HepG2 (cell line): ENCODE measurements around the gene KRTAP7-1. TPM values are rescaled to one million over a fixed set of nuclear protein-coding genes. Genes with fewer than 3 reads are reported as not detected.

Experiments used
- ATAC-seq: fragments of 200-7000 bp; cut with Tn5 transposase; 3 replicates; pipeline ENCODE4 v1.9.1; 2020; ENCODE audit warnings: mild to moderate bottlenecking, moderate library complexity
- BruUV-seq: library from RNA; stranded (reverse); fragments of 400-500 nt; replicated peaks from 2 replicates; lab custom pipeline; 2021; lab: Mats Ljungman, UMichigan
- CTCF ChIA-PET: fragments of 300-600 bp; formaldehyde crosslinking; extraction: SDS; loops from one replicate; lab custom pipeline; 2021; ENCODE audit warnings: low total read pairs, inconsistent platforms, low intra/inter-chr PET ratio; lab: Yijun Ruan, JAX
- POLR2A ChIA-PET: fragments of 350-600 bp; sonication (Branson Sonifier 250); formaldehyde crosslinking; loops from one replicate; lab custom pipeline; 2020; ENCODE audit warnings: antibody characterized with exemption, inconsistent platforms; lab: Yijun Ruan, JAX
- DNase-seq: peaks from one replicate; pipeline ENCODE4 v3.0.0-alpha.2; 2015; ENCODE audit warnings: low spot score
- FAIRE-seq: peaks from 3 replicates; lab custom pipeline; 2011; peaks lifted over from hg19 to GRCh38; lab: Jason Lieb, UNC
- H2AFZ ChIP-seq: one replicate; pipeline ENCODE4 v1.6.1; 2011; ENCODE audit warnings: low read length, inconsistent platforms
- H3K27ac ChIP-seq: fragments of 300-600 bp; 3 replicates; pipeline ENCODE4 v1.8.0; 2011; ENCODE audit warnings: mixed run types, mild to moderate bottlenecking, mixed read lengths, low read length, inconsistent platforms; ENCODE audit not compliant: insufficient read depth; ENCODE audit errors: extremely low read length
- H3K27me3 ChIP-seq, 2 experiments: fragments of 200-600 bp in 1 of 2; 2 replicates in 1 of 2; 3 replicates in 1 of 2; pipeline versions ENCODE4 v1.6.0 to v1.8.0; 2011; ENCODE audit warnings: low read length in 2 of 2, mild to moderate bottlenecking in 2 of 2, moderate library complexity in 2 of 2, inconsistent platforms in 1 of 2; ENCODE audit not compliant: insufficient read depth in 2 of 2, control insufficient read depth in 1 of 2
- H3K36me3 ChIP-seq, 2 experiments: fragments of 200-600 bp in 1 of 2; replicated peaks in 1 of 2; 2 replicates in 1 of 2; 3 replicates in 1 of 2; pipeline versions ENCODE4 v1.5.1 to v1.8.0; 2011; ENCODE audit warnings: low read length in 2 of 2, inconsistent platforms in 1 of 2; ENCODE audit not compliant: insufficient read depth in 2 of 2, control insufficient read depth in 1 of 2
- H3K4me1 ChIP-seq: 2 replicates; pipeline ENCODE4 v1.5.1; 2012; ENCODE audit warnings: low read length, inconsistent platforms; ENCODE audit not compliant: insufficient read depth
- H3K4me2 ChIP-seq: 2 replicates; pipeline ENCODE4 v1.6.0; 2011; ENCODE audit warnings: low read depth, low read length, inconsistent platforms
- H3K4me3 ChIP-seq, 3 experiments: fragments of 200-600 bp in 1 of 3; sonication (generic), shearing (Covaris generic) in 1 of 3; replicated peaks in 1 of 3; 2 replicates each; pipeline ENCODE4 v1.5.1; 2011 to 2016; ENCODE audit warnings: low read length in 3 of 3, inconsistent platforms in 2 of 3, low read depth in 2 of 3, mild to moderate bottlenecking in 2 of 3, control low read depth in 1 of 3, mixed read lengths in 1 of 3; ENCODE audit not compliant: insufficient read depth in 1 of 3
- H3K79me2 ChIP-seq: one replicate; pipeline ENCODE4 v1.6.1; 2011; ENCODE audit warnings: low read length, inconsistent platforms; ENCODE audit not compliant: insufficient read depth
- H3K9ac ChIP-seq: 2 replicates; pipeline ENCODE4 v1.6.0; 2011; ENCODE audit warnings: mild to moderate bottlenecking, low read depth, low read length, inconsistent platforms; ENCODE audit not compliant: insufficient read depth
- H3K9me3 ChIP-seq: 2 replicates; pipeline ENCODE4 v1.5.1; 2012; ENCODE audit warnings: mild to moderate bottlenecking, low read length
- H4K20me1 ChIP-seq: 2 replicates; pipeline ENCODE4 v1.6.0; 2011; ENCODE audit warnings: inconsistent platforms, mild to moderate bottlenecking, low read length, moderate library complexity; ENCODE audit not compliant: insufficient read depth
- CCAR2 ChIP-seq: fragments of 200-400 bp; formaldehyde crosslinking; optimal IDR thresholded peaks from 2 replicates; pipeline ENCODE3; 2018; ENCODE audit warnings: low read depth, mild to moderate bottlenecking, low read length, moderate library complexity
- CTCF ChIP-seq: sonication (generic); formaldehyde crosslinking; IDR thresholded peaks from 2 replicates; pipeline ENCODE4 v1.5.0; 2020; ENCODE audit warnings: mild to moderate bottlenecking, missing genetic modification reagents, moderate library complexity
- EED ChIP-seq: sonication (generic); formaldehyde crosslinking; IDR thresholded peaks from 2 replicates; pipeline ENCODE4 v1.5.0; 2020; ENCODE audit warnings: mild to moderate bottlenecking, missing genetic modification reagents
- FOXO4 ChIP-seq: sonication (generic); formaldehyde crosslinking; conservative IDR thresholded peaks from 2 replicates; pipeline ENCODE4 v1.8.1; 2023; ENCODE audit warnings: missing genetic modification reagents
- MATR3 ChIP-seq: sonication (generic); formaldehyde crosslinking; IDR thresholded peaks from 2 replicates; pipeline ENCODE4 v1.4.0; 2020; ENCODE audit warnings: missing genetic modification reagents
- MAX ChIP-seq: IDR thresholded peaks from 2 replicates; pipeline ENCODE4 v1.6.1; 2012; ENCODE audit warnings: inconsistent platforms
- MYC ChIP-seq: sonication (generic); formaldehyde crosslinking; IDR thresholded peaks from 2 replicates; pipeline ENCODE4 v1.9.0; 2021; ENCODE audit warnings: missing genetic modification reagents, borderline replicate concordance
- PAWR ChIP-seq: sonication (generic); formaldehyde crosslinking; IDR thresholded peaks from 2 replicates; pipeline ENCODE4 v1.4.0; 2020; ENCODE audit warnings: missing genetic modification reagents, mild to moderate bottlenecking, borderline replicate concordance
- PLRG1 ChIP-seq: fragments of 450-650 bp; conservative IDR thresholded peaks from 2 replicates; pipeline ENCODE4 v1.6.1; 2016
- POGK ChIP-seq: sonication (generic); formaldehyde crosslinking; conservative IDR thresholded peaks from 2 replicates; pipeline ENCODE4 v1.8.0; 2022; ENCODE audit warnings: mild to moderate bottlenecking, moderate library complexity, missing genetic modification reagents
- SMC3 ChIP-seq: IDR thresholded peaks from 2 replicates; pipeline ENCODE4 v1.6.1; 2011; ENCODE audit warnings: low read length, improper control_type of control experiment
- SP1 ChIP-seq, 2 experiments: fragments of 450-650 bp in 1 of 2; sonication (generic) in 1 of 2; formaldehyde crosslinking in 1 of 2; IDR thresholded peaks; 2 replicates each; pipeline versions ENCODE4 v1.4.0 to v1.6.1; 2016 to 2020; ENCODE audit warnings: missing genetic modification reagents in 1 of 2
- STAG1 ChIP-seq: sonication (generic); formaldehyde crosslinking; IDR thresholded peaks from 2 replicates; pipeline ENCODE4 v1.4.0; 2020; ENCODE audit warnings: missing genetic modification reagents
- ZNF674 ChIP-seq: sonication (generic); formaldehyde crosslinking; IDR thresholded peaks from 2 replicates; pipeline ENCODE4 v1.5.0; 2020; ENCODE audit warnings: low read depth, mild to moderate bottlenecking, missing genetic modification reagents
- ZNF773 ChIP-seq: sonication (generic); formaldehyde crosslinking; IDR thresholded peaks from 2 replicates; pipeline ENCODE4 v1.4.0; 2020; ENCODE audit warnings: missing genetic modification reagents, borderline replicate concordance
- WGBS: methylation state at CpG from one replicate; pipeline ENCODE4 v1.1.6; 2017; ENCODE audit warnings: low lambda C conversion rate; 5-methylcytosine and 5-hydroxymethylcytosine counted together
- in situ Hi-C: cut with HindIII; loops from 2 replicates; pipeline ENCODE4 v1.10.0; 2017; ENCODE audit warnings: low pct_unique_long_range_greater_than_20kb; ENCODE audit not compliant: extremely low pct_ligation_motif_present
- intact Hi-C: fragments of 100-400 bp; cut with micrococcal nuclease; formaldehyde crosslinking; loops from one replicate; pipeline ENCODE4 v1.10.0; 2022; ENCODE audit not compliant: unreplicated experiment
- polyA plus RNA-seq, 8 experiments: library from polyadenylated mRNA; depleted of rRNA in 3 of 8; stranded (reverse) in 7 of 8; unstranded in 1 of 8; fragments of >200 nt; fragmentation: Illumina TruSeq in 4 of 8; extraction: Trizol in 4 of 8; gene quantifications; 2 replicates each; pipeline versions ENCODE4 v1.2.1 to v1.2.3, GENCODE V29; 2011 to 2016; ENCODE audit warnings: low read depth in 4 of 8, missing spikeins in 1 of 8, mixed read lengths in 1 of 8; ENCODE audit not compliant: insufficient read depth in 1 of 8
- total RNA-seq, 5 experiments: library from RNA; depleted of rRNA; stranded (reverse); fragments of >200 nt; fragmentation: Illumina TruSeq; extraction: Trizol; gene quantifications; 2 replicates each; pipeline ENCODE4 v1.2.3, GENCODE V29; 2016; ENCODE audit warnings: low read depth in 1 of 5

The KRTAP7-1 gene
- total and polyA plus RNA-seq, 2 of the 13 experiments (the other 11 are each of a cell fraction or from before 2014, with no cell fraction given): not detected

- no peaks in the 10 kb centered on the region for H3K36me3 ChIP-seq
- H3K27ac ChIP-seq: no peak overlapping the region
- H4K20me1 ChIP-seq: no peaks in the 10 kb centered on the region
- in situ Hi-C loops: no loop called here
- no peaks in the 10 kb centered on the region for H3K79me2 ChIP-seq
- POLR2A ChIA-PET: no interaction called here
- TF ChIP-seq CTCF (CRISPR knock-in tag): peak; percentile 41
- TF ChIP-seq SMC3: peak; percentile 64; the same call in 1 of the 2 replicates
- peak; percentile 46; the same call in 1 of the 2 replicates for TF ChIP-seq STAG1 (CRISPR knock-in tag)
- no peak for TF ChIP-seq MATR3 (CRISPR knock-in tag)
- TF ChIP-seq EED: no peak
- CTCF ChIA-PET: no interaction called here
- no peaks in the 10 kb centered on the region for H3K4me1 ChIP-seq
- intact Hi-C loops: no loop called here
- H2AFZ ChIP-seq: no peak overlapping the region
- no peak overlapping the region for H3K9ac ChIP-seq
- FAIRE-seq (no peak), ATAC-seq (peak; percentile 90), DNase-seq (peak; percentile 2)
- H3K27me3 ChIP-seq: no peaks in the 10 kb centered on the region
- BruUV-seq: no TSS peak
- 41% methylated on average over 5 of the region's 5 CpGs for WGBS
- no peak overlapping the region for H3K4me2 ChIP-seq
- no peak overlapping the region for H3K4me3 ChIP-seq
- peaks cover 66% of the 10 kb centered on the region for H3K9me3 ChIP-seq
These were observed 9.7 kb upstream of the KRTAP7-1 start for GRCh38 chr21:30839304-30839703.

- no peaks in the 10 kb centered on the region for H4K20me1 ChIP-seq
- no peak overlapping the region for H3K27ac ChIP-seq
- DNase-seq (no peak), ATAC-seq (no peak), FAIRE-seq (no peak)
- intact Hi-C loops: no loop called here
- peaks cover 66% of the 10 kb centered on the region for H3K9me3 ChIP-seq
- H3K4me2 ChIP-seq: no peak overlapping the region
- H2AFZ ChIP-seq: no peak overlapping the region
- BruUV-seq: no TSS peak
- 56% methylated on average over 6 of the region's 6 CpGs for WGBS
- H3K36me3 ChIP-seq: no peaks in the 10 kb centered on the region
- ChIA-PET POLR2A (no interaction called here), CTCF (no interaction called here)
- H3K4me1 ChIP-seq: no peaks in the 10 kb centered on the region
- in situ Hi-C loops: no loop called here
- no peaks in the 10 kb centered on the region for H3K27me3 ChIP-seq
- H3K79me2 ChIP-seq: no peaks in the 10 kb centered on the region
- H3K4me3 ChIP-seq: no peak overlapping the region
- H3K9ac ChIP-seq: no peak overlapping the region
- TF ChIP-seq PAWR (CRISPR knock-in tag) (no peak), POGK (CRISPR knock-in tag) (no peak), SP1 (IDR thresholded peaks at IDR 0.05) (no peak), SP1 (CRISPR knock-in tag; IDR thresholded peaks at IDR 0.05) (no peak), ZNF674 (CRISPR knock-in tag) (no peak), ZNF773 (CRISPR knock-in tag) (no peak), PLRG1 (no peak), MAX (no peak), MYC (CRISPR knock-in tag) (no peak), CCAR2 (no peak), FOXO4 (CRISPR knock-in tag) (no peak)
These were observed 9.0 kb upstream of the KRTAP7-1 start for GRCh38 chr21:30838536-30838935.
